GM19023 (cell line): ENCODE data around the gene TAF11L10.
"Not testable (repeated sequence)": the region's sequence is repeated elsewhere in the genome, so short reads cannot be mapped to it uniquely, and the experiment has no call there.

ENCODE experiments used
- ATAC-seq: cut with Tn5 transposase; IDR thresholded peaks from one replicate; pipeline ENCODE4 v1.9.1; 2021; ENCODE audit warnings: mild to moderate bottlenecking, moderate library complexity; ENCODE audit not compliant: unreplicated experiment

Gene TAF11L10

DNA sequence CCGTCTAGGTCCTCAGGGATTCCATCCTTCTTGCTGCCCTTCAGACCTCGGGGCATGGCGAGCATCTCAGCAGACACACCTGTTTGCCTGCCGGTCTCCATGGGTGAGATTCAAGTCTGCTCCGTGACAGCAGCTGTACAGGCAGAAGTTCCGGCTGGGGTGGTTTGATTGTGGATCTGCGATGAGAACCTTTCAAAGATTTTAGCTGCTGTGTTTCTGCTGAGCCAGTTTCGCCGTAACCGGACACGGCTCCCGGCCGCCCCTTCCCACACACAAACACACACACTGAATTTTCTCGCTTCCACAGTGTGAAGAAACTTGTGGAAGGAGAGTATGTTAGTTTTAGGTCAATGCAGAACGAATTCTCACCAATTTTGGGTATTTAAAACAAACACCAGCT is at the start of gene TAF11L10:
TAF11L10 (minus strand) TSS at position 101 of the 400 bp plus-strand sequence.
- not testable (repeated sequence) for ATAC-seq

DNA sequence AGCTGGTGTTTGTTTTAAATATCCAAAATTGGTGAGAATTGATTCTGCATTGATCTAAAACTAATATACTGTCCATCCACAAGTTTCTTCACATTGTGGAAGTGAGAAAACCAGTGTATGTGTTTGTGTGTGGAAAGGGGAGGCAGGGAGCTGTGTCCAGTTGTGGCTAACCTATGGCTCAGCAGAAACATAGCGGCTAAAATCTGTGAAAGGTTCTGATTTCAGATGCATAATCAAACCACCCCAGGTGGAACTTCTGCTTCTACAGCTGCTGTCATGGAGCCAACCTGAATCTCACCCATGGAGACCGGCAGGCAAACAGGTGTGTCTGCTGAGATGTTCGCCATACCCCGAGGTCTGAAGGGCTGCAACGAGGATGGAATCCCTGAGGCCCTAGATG is 36.5 kb upstream of the TAF11L10 start, which contains the start of gene TAF11L14:
TAF11L14 (plus strand) TSS at position 301 of the 400 bp plus-strand sequence.
- ATAC-seq: no peak

DNA sequence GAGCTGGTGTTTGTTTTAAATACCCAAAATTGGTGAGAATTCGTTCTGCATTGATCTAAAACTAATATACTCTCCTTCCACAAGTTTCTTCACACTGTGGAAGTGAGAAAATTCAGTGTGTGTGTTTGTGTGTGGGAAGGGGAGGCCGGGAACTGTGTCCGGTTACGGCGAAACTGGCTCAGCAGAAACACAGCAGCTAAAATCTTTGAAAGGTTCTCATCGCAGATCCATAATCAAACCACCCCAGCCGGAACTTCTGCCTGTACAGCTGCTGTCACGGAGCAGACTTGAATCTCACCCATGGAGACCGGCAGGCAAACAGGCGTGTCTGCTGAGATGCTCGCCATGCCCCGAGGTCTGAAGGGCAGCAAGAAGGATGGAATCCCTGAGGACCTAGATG is 34.2 kb upstream of the TAF11L10 start, which contains the start of gene TAF11L13:
TAF11L13 (plus strand) TSS at position 301 of the 400 bp plus-strand sequence.
- not testable (repeated sequence) for ATAC-seq

DNA sequence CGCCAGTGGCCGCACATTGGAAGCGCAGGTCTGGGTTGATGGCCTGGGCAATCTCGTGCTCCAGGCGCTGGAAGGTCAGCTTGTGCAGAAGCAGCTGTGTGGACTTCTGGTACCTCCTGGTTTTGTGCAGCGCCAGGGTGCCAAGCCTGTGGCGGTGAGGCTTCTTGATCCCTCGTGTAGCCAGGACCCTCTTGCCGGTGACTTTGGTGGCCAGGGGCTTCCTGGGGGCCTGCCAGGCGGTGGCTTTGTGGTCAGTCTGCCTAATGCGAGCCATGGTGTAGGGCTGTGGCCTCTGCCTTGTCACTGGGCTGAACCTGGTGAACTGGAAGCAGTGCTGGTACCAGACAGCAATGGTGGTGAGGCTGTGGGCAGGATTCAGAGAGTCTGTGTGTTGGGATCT is 28.1 kb upstream of the TAF11L10 start:
- no peak for ATAC-seq

DNA sequence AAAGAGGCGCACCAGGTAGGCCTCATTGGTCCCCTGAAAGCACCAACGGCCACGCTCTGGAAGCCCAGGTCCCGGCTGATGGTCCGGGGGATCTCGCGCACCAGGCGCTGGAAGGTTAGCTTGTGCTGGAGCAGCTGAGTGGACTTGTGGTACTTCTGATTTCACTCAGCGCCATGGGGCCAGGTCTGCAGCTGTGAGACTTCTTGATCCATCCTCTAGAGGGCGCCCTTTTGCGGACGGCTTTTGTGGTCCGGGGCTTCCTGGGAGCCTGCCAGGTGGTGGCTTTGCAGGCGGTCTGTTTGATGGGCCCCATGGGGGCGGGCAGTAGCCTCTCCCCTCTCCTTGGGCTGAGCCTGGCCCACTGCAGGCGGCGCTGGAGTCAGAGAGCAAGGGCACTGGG is 23.0 kb upstream of the TAF11L10 start:
- ATAC-seq: no peak

DNA sequence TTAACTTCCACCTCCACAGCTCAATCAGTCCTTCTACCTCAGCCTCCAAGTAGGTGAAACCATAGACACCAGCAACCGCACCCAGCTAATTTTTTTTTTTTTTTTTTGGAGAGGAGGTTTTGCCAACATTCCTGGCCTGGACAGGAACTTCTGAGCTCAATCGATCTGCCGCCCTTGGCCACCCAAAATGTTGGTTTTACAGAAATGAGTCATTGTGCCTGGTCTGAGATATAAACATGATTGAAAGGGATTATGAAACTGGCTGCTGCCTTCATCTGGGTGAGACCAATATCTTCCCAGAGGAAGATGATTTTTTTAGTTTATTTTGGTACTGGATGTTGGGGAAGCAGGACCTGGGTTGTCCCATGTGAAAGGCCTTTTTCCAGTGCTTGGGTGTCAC is 21.7 kb upstream of the TAF11L10 start:
- no peak for ATAC-seq

DNA sequence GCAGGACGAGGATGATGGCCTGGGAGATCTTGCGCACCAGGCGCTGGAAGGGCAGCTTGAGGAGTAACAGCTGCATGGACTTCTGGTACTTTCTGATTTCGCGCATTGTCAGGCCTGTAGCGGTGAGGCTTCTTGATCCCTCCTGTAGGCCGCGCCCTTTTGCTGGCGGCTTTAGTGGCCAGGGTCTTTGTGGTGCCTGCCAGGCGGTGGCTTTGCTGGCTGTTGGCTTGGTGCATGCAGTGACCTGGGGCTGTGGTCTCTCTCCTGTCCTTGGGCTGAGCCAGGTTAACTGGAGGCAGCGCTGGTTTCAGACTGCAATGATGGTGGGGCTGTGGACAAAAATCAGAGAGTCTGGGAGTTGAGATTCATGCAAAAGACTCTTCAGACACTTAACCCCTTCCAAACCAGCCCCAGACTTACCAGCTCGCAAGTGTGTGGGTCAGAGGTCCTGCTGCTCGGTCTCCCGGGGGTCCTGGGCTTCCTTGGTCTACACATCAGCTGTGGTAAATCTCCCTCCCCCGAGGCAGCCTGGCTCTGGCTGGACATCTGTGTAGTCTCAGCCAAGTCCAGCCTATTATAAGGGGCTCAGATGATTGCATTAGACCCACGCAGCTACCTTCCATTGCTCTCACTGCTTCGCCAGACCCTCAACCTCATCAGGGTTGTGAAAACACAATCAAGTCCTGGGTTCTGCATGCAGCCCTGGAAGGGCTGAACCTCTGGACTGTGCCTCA is 17.4 kb upstream of the TAF11L10 start:
- ATAC-seq: no peak

DNA sequence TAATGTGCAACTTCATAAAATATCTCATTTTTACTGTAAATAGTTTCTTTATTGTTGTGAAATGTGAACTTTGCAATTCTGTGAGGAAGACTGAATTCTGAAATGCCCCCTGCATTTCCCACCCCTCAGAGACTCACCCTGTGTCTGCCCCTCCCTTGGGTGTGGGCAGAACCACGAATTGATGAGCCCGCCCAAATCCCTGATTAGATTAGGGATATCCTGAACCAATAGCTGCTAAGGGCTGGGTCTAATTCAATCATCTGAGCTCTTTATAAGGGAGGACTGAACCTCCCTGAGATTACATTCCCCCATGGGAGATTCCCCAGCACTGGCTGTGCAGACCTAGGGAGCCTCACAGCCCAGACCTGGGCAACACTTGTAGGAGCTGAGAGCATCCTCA is 12.5 kb upstream of the TAF11L10 start, which contains the start of gene TAF11L12:
TAF11L12 (plus strand) TSS at position 301 of the 400 bp plus-strand sequence.
- not testable (repeated sequence) for ATAC-seq

DNA sequence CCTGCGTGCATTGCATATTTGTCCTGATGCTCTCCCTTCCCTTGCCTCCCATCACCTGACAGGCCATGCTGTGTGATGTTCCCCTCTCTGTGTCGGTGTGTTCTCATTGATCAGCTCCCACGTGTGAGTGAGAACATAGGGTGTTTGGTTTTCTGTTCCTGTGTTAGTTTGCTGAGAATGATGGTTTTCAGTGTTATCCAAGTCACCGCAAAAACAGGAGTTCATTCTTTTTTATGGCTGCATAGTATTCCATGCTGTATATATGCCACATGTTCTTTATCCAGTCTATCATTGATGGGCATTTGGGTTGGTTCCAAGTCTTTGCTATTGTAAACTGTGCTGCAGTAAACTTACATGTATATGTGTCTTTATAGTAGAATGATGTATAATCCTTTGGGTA is 9.8 kb upstream of the TAF11L10 start:
- not testable (repeated sequence) for ATAC-seq

DNA sequence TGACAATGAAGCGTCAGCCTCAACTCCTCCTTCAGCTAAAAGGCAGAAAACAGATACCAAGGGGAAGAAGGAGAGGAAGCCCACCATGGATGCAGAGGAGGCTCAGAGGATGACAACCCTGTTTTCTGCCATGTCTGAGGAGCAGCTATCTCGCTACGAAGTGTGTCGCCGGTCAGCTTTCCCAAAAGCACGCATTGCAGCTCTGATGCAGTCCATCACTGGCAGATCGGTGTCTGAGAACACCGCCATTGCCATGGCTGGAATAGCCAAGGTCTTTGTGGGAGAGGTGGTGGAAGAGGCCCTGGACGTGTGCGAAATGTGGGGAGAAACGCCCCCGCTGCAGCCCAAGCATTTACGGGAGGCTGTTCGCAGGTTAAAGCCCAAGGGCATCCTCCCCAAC is 7.3 kb upstream of the TAF11L10 start:
- ATAC-seq: no peak

DNA sequence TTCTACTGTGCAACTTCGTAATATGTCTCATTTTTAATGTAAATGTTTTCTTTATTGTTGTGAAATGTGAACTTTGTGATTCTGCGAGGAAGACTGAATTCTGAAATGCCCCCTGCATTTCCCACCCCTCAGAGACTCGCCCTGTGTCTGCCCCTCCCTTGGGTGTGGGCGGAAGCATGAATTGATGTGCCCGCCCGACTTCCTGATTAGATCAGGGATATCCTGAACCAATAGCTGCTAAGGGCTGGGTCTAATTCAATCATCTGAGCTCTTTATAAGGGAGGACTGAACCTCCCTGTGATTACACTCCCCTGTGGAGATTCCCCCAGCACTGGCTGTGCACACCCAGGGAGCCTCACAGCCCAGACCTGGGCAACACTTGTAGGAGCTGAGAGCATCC is 6.3 kb upstream of the TAF11L10 start, which contains the start of gene TAF11L11:
TAF11L11 (plus strand) TSS at position 304 of the 400 bp plus-strand sequence.
- ATAC-seq: not testable (repeated sequence)

DNA sequence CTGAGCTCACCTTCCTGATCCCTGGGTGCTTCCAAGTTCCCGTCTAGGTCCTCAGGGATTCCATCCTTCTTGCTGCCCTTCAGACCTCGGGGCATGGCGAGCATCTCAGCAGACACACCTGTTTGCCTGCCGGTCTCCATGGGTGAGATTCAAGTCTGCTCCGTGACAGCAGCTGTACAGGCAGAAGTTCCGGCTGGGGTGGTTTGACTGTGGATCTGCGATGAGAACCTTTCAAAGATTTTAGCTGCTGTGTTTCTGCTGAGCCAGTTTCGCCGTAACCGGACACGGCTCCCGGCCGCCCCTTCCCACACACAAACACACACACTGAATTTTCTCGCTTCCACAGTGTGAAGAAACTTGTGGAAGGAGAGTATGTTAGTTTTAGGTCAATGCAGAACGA is 3.4 kb downstream of the TAF11L10 start, which contains the start of gene TAF11L9:
TAF11L9 (minus strand) TSS at position 140 of the 400 bp plus-strand sequence.
- ATAC-seq: not testable (repeated sequence)

DNA sequence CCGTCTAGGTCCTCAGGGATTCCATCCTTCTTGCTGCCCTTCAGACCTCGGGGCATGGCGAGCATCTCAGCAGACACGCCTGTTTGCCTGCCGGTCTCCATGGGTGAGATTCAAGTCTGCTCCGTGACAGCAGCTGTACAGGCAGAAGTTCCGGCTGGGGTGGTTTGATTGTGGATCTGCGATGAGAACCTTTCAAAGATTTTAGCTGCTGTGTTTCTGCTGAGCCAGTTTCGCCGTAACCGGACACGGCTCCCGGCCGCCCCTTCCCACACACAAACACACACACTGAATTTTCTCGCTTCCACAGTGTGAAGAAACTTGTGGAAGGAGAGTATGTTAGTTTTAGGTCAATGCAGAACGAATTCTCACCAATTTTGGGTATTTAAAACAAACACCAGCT is 6.8 kb downstream of the TAF11L10 start, which contains the start of gene TAF11L8:
TAF11L8 (minus strand) TSS at position 101 of the 400 bp plus-strand sequence.
- ATAC-seq: not testable (repeated sequence)

DNA sequence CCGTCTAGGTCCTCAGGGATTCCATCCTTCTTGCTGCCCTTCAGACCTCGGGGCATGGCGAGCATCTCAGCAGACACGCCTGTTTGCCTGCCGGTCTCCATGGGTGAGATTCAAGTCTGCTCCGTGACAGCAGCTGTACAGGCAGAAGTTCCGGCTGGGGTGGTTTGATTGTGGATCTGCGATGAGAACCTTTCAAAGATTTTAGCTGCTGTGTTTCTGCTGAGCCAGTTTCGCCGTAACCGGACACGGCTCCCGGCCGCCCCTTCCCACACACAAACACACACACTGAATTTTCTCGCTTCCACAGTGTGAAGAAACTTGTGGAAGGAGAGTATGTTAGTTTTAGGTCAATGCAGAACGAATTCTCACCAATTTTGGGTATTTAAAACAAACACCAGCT is 12.0 kb downstream of the TAF11L10 start, which contains the start of gene TAF11L7:
TAF11L7 (minus strand) TSS at position 101 of the 400 bp plus-strand sequence.
- not testable (repeated sequence) for ATAC-seq
